ENCODE data around the gene TNNI2. TPM values are rescaled to one million over a fixed set of nuclear protein-coding genes. Genes with fewer than 3 reads are reported as not detected.

TNNI2 gene
- polyA plus RNA-seq, 1 donor from 2014 or later, result not detected

GRCh38 chr11:1792461-1792860 is 46.3 kb upstream of the TNNI2 start:
- no peaks in the 10 kb centered on the region for H4K20me1 ChIP-seq (ENCODE audit: insufficient read depth)
- H3K79me2 ChIP-seq (replicated peaks; ENCODE audit: insufficient read depth, low read length), result no peaks in the 10 kb centered on the region
- no peak overlapping the region for H3K9ac ChIP-seq (ENCODE audit: low read length)
- no peaks in the 10 kb centered on the region for H3K27me3 ChIP-seq (ENCODE audit: insufficient read depth, low read depth, low read length)
- H3K9me3 ChIP-seq (ENCODE audit: low read length), result no peaks in the 10 kb centered on the region
- H3F3A ChIP-seq (ENCODE audit: insufficient read depth, low read length, poor library complexity, severe bottlenecking), result no peaks in the 10 kb centered on the region
- no peak overlapping the region for H2AFZ ChIP-seq (ENCODE audit: low read depth, low read length)
- no peak overlapping the region for H3K4me3 ChIP-seq (ENCODE audit: low read length)
- no peak overlapping the region for H3K4me2 ChIP-seq (ENCODE audit: low read length)
- H3K9me2 ChIP-seq (ENCODE audit: insufficient read depth, low read length), result no peaks in the 10 kb centered on the region
- TF ChIP-seq POLR2AphosphoS5 (IDR thresholded peaks at IDR 0.05) (no peak), SMC3 (conservative IDR thresholded peaks at IDR 0.05; ENCODE audit: poor library complexity) (no peak), EP300 (conservative IDR thresholded peaks at IDR 0.05; ENCODE audit: poor library complexity, severe bottlenecking) (no peak)
- H3K27ac ChIP-seq (ENCODE audit: low read length), result no peak overlapping the region
- H3K36me3 ChIP-seq (ENCODE audit: insufficient read depth, low read length), result no peaks in the 10 kb centered on the region

DNA sequence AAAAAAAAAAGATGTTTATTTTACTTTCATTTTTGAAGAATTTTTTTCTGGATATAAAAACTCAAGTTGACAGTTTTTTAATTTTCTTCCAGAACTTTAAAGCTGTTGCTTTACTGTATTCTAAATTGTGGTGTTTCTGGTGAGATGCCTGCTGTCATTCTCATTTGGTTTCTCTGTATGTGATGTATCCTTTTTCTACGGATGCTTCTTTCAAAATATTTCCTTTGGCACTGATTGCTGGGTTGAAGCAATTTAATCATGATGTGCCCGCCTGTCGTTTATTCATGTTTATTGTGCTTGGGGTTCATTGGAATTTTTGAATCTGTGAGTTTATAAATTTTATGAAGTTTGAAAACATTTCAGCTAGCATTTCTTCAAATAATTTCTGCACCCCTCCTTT is 45.7 kb upstream of the TNNI2 start:
- TF ChIP-seq EZH2 (IDR thresholded peaks at IDR 0.05; ENCODE audit: borderline replicate concordance, insufficient read depth, low read length, poor library complexity, severe bottlenecking), result no peak
- no peak for TF ChIP-seq POLR2AphosphoS5 (IDR thresholded peaks at IDR 0.05)
- TF ChIP-seq, protein P1, sequence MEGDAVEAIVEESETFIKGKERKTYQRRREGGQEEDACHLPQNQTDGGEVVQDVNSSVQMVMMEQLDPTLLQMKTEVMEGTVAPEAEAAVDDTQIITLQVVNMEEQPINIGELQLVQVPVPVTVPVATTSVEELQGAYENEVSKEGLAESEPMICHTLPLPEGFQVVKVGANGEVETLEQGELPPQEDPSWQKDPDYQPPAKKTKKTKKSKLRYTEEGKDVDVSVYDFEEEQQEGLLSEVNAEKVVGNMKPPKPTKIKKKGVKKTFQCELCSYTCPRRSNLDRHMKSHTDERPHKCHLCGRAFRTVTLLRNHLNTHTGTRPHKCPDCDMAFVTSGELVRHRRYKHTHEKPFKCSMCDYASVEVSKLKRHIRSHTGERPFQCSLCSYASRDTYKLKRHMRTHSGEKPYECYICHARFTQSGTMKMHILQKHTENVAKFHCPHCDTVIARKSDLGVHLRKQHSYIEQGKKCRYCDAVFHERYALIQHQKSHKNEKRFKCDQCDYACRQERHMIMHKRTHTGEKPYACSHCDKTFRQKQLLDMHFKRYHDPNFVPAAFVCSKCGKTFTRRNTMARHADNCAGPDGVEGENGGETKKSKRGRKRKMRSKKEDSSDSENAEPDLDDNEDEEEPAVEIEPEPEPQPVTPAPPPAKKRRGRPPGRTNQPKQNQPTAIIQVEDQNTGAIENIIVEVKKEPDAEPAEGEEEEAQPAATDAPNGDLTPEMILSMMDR (IDR thresholded peaks at IDR 0.05; ENCODE audit: poor library complexity, severe bottlenecking), result no peak
- TF ChIP-seq MXI1 (conservative IDR thresholded peaks at IDR 0.05; ENCODE audit: poor library complexity, severe bottlenecking), result no peak
- TF ChIP-seq TAF1 (IDR thresholded peaks at IDR 0.05; ENCODE audit: low read depth), result no peak
- no peak for TF ChIP-seq RAD21 (conservative IDR thresholded peaks at IDR 0.05)
- TF ChIP-seq EP300 (conservative IDR thresholded peaks at IDR 0.05; ENCODE audit: poor library complexity, severe bottlenecking), result no peak
- no peak for TF ChIP-seq SMC3 (conservative IDR thresholded peaks at IDR 0.05; ENCODE audit: poor library complexity)
- no peak for TF ChIP-seq REST (IDR thresholded peaks at IDR 0.05; ENCODE audit: borderline replicate concordance)
- no peaks in the 10 kb centered on the region for H3K36me3 ChIP-seq (ENCODE audit: insufficient read depth, low read length)

More for the DNA sequence above, 45.7 kb upstream of the TNNI2 start:
- Histone ChIP-seq H3K4me2 (ENCODE audit: low read length) (no peak overlapping the region), H3K4me3 (ENCODE audit: low read length) (no peak overlapping the region), H3K79me2 (replicated peaks; ENCODE audit: insufficient read depth, low read length) (no peaks in the 10 kb centered on the region), H3K9me2 (ENCODE audit: insufficient read depth, low read length) (no peaks in the 10 kb centered on the region), H4K20me1 (ENCODE audit: insufficient read depth) (no peaks in the 10 kb centered on the region), H3K9ac (ENCODE audit: low read length) (no peak overlapping the region), H3K9me3 (ENCODE audit: low read length) (no peaks in the 10 kb centered on the region), H3K27ac (ENCODE audit: low read length) (no peak overlapping the region), H3K27me3 (ENCODE audit: insufficient read depth, low read depth, low read length) (no peaks in the 10 kb centered on the region), H2AFZ (ENCODE audit: low read depth, low read length) (no peak overlapping the region), H3F3A (ENCODE audit: insufficient read depth, low read length, poor library complexity, severe bottlenecking) (no peaks in the 10 kb centered on the region)
